H1 (cell line): ENCODE data around the gene TRIM29. TPM values are rescaled to one million over a fixed set of nuclear protein-coding genes. Genes with fewer than 3 reads are reported as not detected.

ENCODE experiments used
- CTCF ChIA-PET: fragments of 300-600 bp; sonication (Branson Sonifier 250); formaldehyde crosslinking; loops from one replicate; lab custom pipeline; 2021; ENCODE audit not compliant: partially characterized antibody; lab: Charles Lee
- POLR2A ChIA-PET: fragments of 300-600 bp; sonication (Branson Sonifier 250); formaldehyde crosslinking; loops from one replicate; lab custom pipeline; 2021; ENCODE audit warnings: inconsistent platforms; ENCODE audit not compliant: partially characterized antibody; lab: Charles Lee
- DNase-seq, 2 experiments: peaks; one replicate each; pipeline versions ENCODE4 v3.0.0 to v3.0.0-alpha.2; 2010 to 2022; ENCODE audit warnings: low spot score in 2 of 2, low read depth in 1 of 2, mixed read lengths in 1 of 2
- FAIRE-seq: peaks from 2 replicates; lab custom pipeline; 2011; peaks lifted over from hg19 to GRCh38; lab: Jason Lieb, UNC
- H2AFZ ChIP-seq: 2 replicates; pipeline ENCODE4 v1.8.1; 2012; ENCODE audit warnings: low read length, inconsistent platforms
- H2AK5ac ChIP-seq: 2 replicates; pipeline ENCODE4 v1.6.1; 2013; ENCODE audit warnings: low read depth, low read length
- H2BK120ac ChIP-seq: replicated peaks from 2 replicates; pipeline ENCODE3; 2013; ENCODE audit warnings: low read depth, low read length, inconsistent platforms
- H2BK12ac ChIP-seq: 2 replicates; pipeline ENCODE4 v1.6.1; 2013; ENCODE audit warnings: low read depth, low read length
- H2BK15ac ChIP-seq: 2 replicates; pipeline ENCODE4 v1.6.1; 2013; ENCODE audit warnings: low read length
- H2BK20ac ChIP-seq: 2 replicates; pipeline ENCODE4 v1.6.1; 2013; ENCODE audit warnings: low read length
- H2BK5ac ChIP-seq: 2 replicates; pipeline ENCODE4 v1.6.1; 2013; ENCODE audit warnings: low read depth, low read length
- H3K14ac ChIP-seq: 2 replicates; pipeline ENCODE4 v1.6.1; 2013; ENCODE audit warnings: inconsistent platforms; ENCODE audit not compliant: insufficient read length
- H3K18ac ChIP-seq: 2 replicates; pipeline ENCODE4 v1.6.1; 2013; ENCODE audit warnings: low read length; ENCODE audit errors: extremely low read depth
- H3K23ac ChIP-seq: 2 replicates; pipeline ENCODE4 v1.6.1; 2013; ENCODE audit warnings: inconsistent platforms; ENCODE audit not compliant: insufficient read length
- H3K23me2 ChIP-seq: 2 replicates; pipeline ENCODE4 v1.6.1; 2013; ENCODE audit warnings: low read depth, low read length
- H3K27ac ChIP-seq: 2 replicates; pipeline ENCODE4 v1.6.1; 2011; ENCODE audit warnings: low read depth, low read length, inconsistent platforms
- H3K27me3 ChIP-seq, 4 experiments: replicated peaks in 1 of 4; 1 replicate in 1 of 4; 2 replicates in 3 of 4; pipeline versions ENCODE4 v1.6.1 to v1.8.1; 2011 to 2013; ENCODE audit warnings: low read length in 3 of 4, mild to moderate bottlenecking in 3 of 4, inconsistent platforms in 2 of 4, mixed read lengths in 2 of 4, moderate library complexity in 1 of 4; ENCODE audit not compliant: control insufficient read depth in 3 of 4, insufficient read depth in 3 of 4; ENCODE audit errors: extremely low read depth in 1 of 4
- H3K36me3 ChIP-seq, 4 experiments: 2 replicates each; pipeline versions ENCODE4 v1.6.1 to v1.8.1; 2011 to 2013; ENCODE audit warnings: mild to moderate bottlenecking in 4 of 4, low read length in 3 of 4, moderate library complexity in 2 of 4, control low read depth in 1 of 4, inconsistent platforms in 1 of 4; ENCODE audit not compliant: insufficient read depth in 4 of 4, control insufficient read depth in 2 of 4
- H3K4ac ChIP-seq: replicated peaks from 2 replicates; pipeline ENCODE3; 2013; ENCODE audit warnings: low read length, low read depth, mixed read lengths, inconsistent platforms; ENCODE audit not compliant: insufficient read length
- H3K4me1 ChIP-seq, 4 experiments: replicated peaks in 1 of 4; 1 replicate in 1 of 4; 2 replicates in 3 of 4; pipeline versions ENCODE4 v1.6.1 to v1.8.1; 2011 to 2013; ENCODE audit warnings: low read length in 3 of 4, inconsistent platforms in 2 of 4, mixed read lengths in 1 of 4; ENCODE audit not compliant: insufficient read depth in 4 of 4, control insufficient read depth in 3 of 4
- H3K4me2 ChIP-seq, 2 experiments: 2 replicates each; pipeline versions ENCODE4 v1.6.1 to v1.8.1; 2011 to 2013; ENCODE audit warnings: low read depth in 2 of 2, low read length in 2 of 2, control low read depth in 1 of 2, inconsistent platforms in 1 of 2, mild to moderate bottlenecking in 1 of 2; ENCODE audit not compliant: insufficient read depth in 1 of 2
- H3K4me3 ChIP-seq, 4 experiments: fragments of 200-600, 300-600 bp in 1 of 4; sonication (generic), shearing (Covaris generic), sonication (Bioruptor Twin) in 1 of 4; 2 replicates each; pipeline versions ENCODE4 v1.5.1 to v1.8.1; 2011 to 2016; ENCODE audit warnings: low read length in 4 of 4, low read depth in 3 of 4, control low read depth in 2 of 4, inconsistent platforms in 2 of 4, mild to moderate bottlenecking in 2 of 4, mixed read lengths in 1 of 4, moderate library complexity in 1 of 4; ENCODE audit not compliant: insufficient read depth in 2 of 4; ENCODE audit errors: extremely low read depth in 1 of 4
- H3K56ac ChIP-seq: replicated peaks from 2 replicates; pipeline ENCODE3; 2013; ENCODE audit warnings: low read depth, mild to moderate bottlenecking, mixed read lengths, low read length, inconsistent platforms; ENCODE audit not compliant: insufficient read length
- H3K79me1 ChIP-seq: 2 replicates; pipeline ENCODE4 v1.6.1; 2013; ENCODE audit warnings: low read depth, low read length, control low read depth
- H3K79me2 ChIP-seq, 2 experiments: 2 replicates each; pipeline versions ENCODE4 v1.6.1 to v1.8.1; 2012 to 2013; ENCODE audit warnings: low read length in 2 of 2, mild to moderate bottlenecking in 2 of 2, inconsistent platforms in 1 of 2; ENCODE audit not compliant: insufficient read depth in 2 of 2, control insufficient read depth in 1 of 2
- H3K9ac ChIP-seq, 4 experiments: replicated peaks in 1 of 4; 1 replicate in 1 of 4; 2 replicates in 3 of 4; pipeline versions ENCODE4 v1.6.1 to v1.8.1; 2011 to 2013; ENCODE audit warnings: low read depth in 3 of 4, low read length in 3 of 4, control low read depth in 2 of 4, mild to moderate bottlenecking in 2 of 4, moderate library complexity in 2 of 4, inconsistent platforms in 1 of 4; ENCODE audit errors: extremely low read depth in 1 of 4
- H3K9me3 ChIP-seq, 2 experiments: 2 replicates each; pipeline versions ENCODE4 v1.6.1 to v1.8.1; 2012 to 2013; ENCODE audit warnings: mild to moderate bottlenecking in 2 of 2, moderate library complexity in 2 of 2, control low read depth in 1 of 2, inconsistent platforms in 1 of 2, low read depth in 1 of 2, low read length in 1 of 2, mixed read lengths in 1 of 2; ENCODE audit not compliant: insufficient read depth in 2 of 2
- H4K20me1 ChIP-seq, 2 experiments: replicated peaks in 1 of 2; 2 replicates each; pipeline versions ENCODE3 to v1.8.1; 2011 to 2013; ENCODE audit warnings: inconsistent platforms in 2 of 2, low read length in 2 of 2, mild to moderate bottlenecking in 1 of 2; ENCODE audit not compliant: insufficient read depth in 2 of 2, control insufficient read depth in 1 of 2
- H4K5ac ChIP-seq: 2 replicates; pipeline ENCODE4 v1.6.1; 2013; ENCODE audit warnings: low read length, low read depth, mixed read lengths, inconsistent platforms; ENCODE audit not compliant: insufficient read length
- H4K8ac ChIP-seq: 2 replicates; pipeline ENCODE4 v1.8.0; 2013; ENCODE audit warnings: mild to moderate bottlenecking, moderate library complexity, low read length, inconsistent platforms; ENCODE audit not compliant: insufficient read depth; ENCODE audit errors: extremely low read depth
- H4K91ac ChIP-seq: replicated peaks from 2 replicates; pipeline ENCODE3; 2013; ENCODE audit warnings: low read length, mixed read lengths, inconsistent platforms; ENCODE audit not compliant: insufficient read length
- EP300 ChIP-seq, 2 experiments: IDR thresholded peaks; 1 replicate in 1 of 2; 2 replicates in 1 of 2; pipeline ENCODE4 v1.6.1; 2011 to 2012; ENCODE audit warnings: low read depth in 2 of 2, low read length in 2 of 2, mild to moderate bottlenecking in 2 of 2, borderline replicate concordance in 1 of 2, inconsistent platforms in 1 of 2, moderate library complexity in 1 of 2
- POLR2A ChIP-seq, 2 experiments: IDR thresholded peaks; 1 replicate in 1 of 2; 2 replicates in 1 of 2; pipeline ENCODE4 v1.6.1; 2011; ENCODE audit warnings: low read depth in 2 of 2, low read length in 2 of 2, mild to moderate bottlenecking in 2 of 2; ENCODE audit errors: control extremely low read depth in 1 of 2
- TAF7 ChIP-seq: optimal IDR thresholded peaks from 2 replicates; pipeline ENCODE3; 2011; ENCODE audit warnings: low read depth, mild to moderate bottlenecking, inconsistent platforms, low read length, moderate library complexity, borderline replicate concordance
- WGBS, 2 experiments: shearing (Covaris generic) in 1 of 2; methylation state at CpG; one replicate each; pipeline versions ENCODE4 v1.1.6 to v1.1.7; 2013 to 2015; ENCODE audit warnings: low lambda C conversion rate in 2 of 2, mixed read lengths in 2 of 2, inconsistent platforms in 1 of 2, low coverage in 1 of 2, missing lambda C conversion rate in 1 of 2; ENCODE audit not compliant: insufficient replicate concordance in 2 of 2, insufficient coverage in 1 of 2, insufficient read length in 1 of 2; ENCODE audit errors: extremely low coverage in 1 of 2, missing lambda C conversion rate in 1 of 2; 5-methylcytosine and 5-hydroxymethylcytosine counted together
- long read RNA-seq, 2 experiments: library from RNA in 1 of 2; library from capped mRNA in 1 of 2; stranded (forward); transcript quantifications; one replicate each; pipeline ENCODE4 v2.0.0, GENCODE V29; 2021; ENCODE audit warnings: inconsistent platforms in 1 of 2
- polyA minus RNA-seq, 3 experiments: library from RNA; depleted of rRNA, polyadenylated mRNA; stranded (reverse); fragments of >200 nt; gene quantifications; 1 replicate in 2 of 3; 2 replicates in 1 of 3; pipeline ENCODE4 v1.2.3, GENCODE V29; 2011
- polyA plus RNA-seq, 7 experiments: library from polyadenylated mRNA; depleted of rRNA in 3 of 7; stranded (reverse) in 5 of 7; unstranded in 2 of 7; fragments of >200 nt in 5 of 7; fragments of 200-250 nt in 2 of 7; gene quantifications; 1 replicate in 5 of 7; 2 replicates in 1 of 7; 4 replicates in 1 of 7; pipeline versions ENCODE4 v1.2.1 to v1.2.3, GENCODE V29; 2011 to 2013; ENCODE audit warnings: missing spikeins in 2 of 7, mixed read lengths in 2 of 7
- total RNA-seq: library from RNA; stranded (reverse); fragmentation: NEBNext Ultra II Directional; extraction: Animal tissue kit (Norgen Biotek cat#: 25700); gene quantifications from 2 replicates; pipeline ENCODE4 v1.2.1, GENCODE V29; 2021
- TF ChIP-seq, protein P1 (sequence below), 3 experiments: IDR thresholded peaks; 1 replicate in 2 of 3; 2 replicates in 1 of 3; pipeline versions ENCODE4 v1.5.1 to v1.6.1; 2011; ENCODE audit warnings: low read length in 3 of 3, mild to moderate bottlenecking in 3 of 3, inconsistent platforms in 2 of 3, low read depth in 1 of 3, moderate library complexity in 1 of 3; ENCODE audit not compliant: insufficient read depth in 1 of 3; ENCODE audit errors: control extremely low read depth in 1 of 3
- TF ChIP-seq, protein P2 (sequence below): IDR thresholded peaks from 2 replicates; pipeline ENCODE4 v1.6.1; 2012; ENCODE audit warnings: inconsistent platforms

Gene TRIM29
- total RNA-seq (0.43 TPM in 1 of 2 replicates, not detected in the other), polyA plus RNA-seq (2011; rRNA removed) (0.17 and 0.35 TPM in 2 replicates), polyA minus RNA-seq (2011; rRNA and poly(A)+ RNA removed) (0.54 and 0.78 TPM in 2 replicates)
- 0.34 TPM for polyA plus RNA-seq (2011; cell fraction: cytosol; rRNA removed)
- 0.10 TPM for polyA plus RNA-seq (2011; cell fraction: nucleus; rRNA removed)
- 0.20 TPM in 1 of 4 replicates, not detected in the others for polyA plus RNA-seq (2012, experiment 1 of 2)
- not detected for polyA plus RNA-seq (2012, experiment 2 of 2)
- 0.08 TPM for polyA plus RNA-seq (2013, experiment 1 of 2)
- polyA plus RNA-seq (2013, experiment 2 of 2) = 0.07 TPM
- polyA minus RNA-seq (2011; cell fraction: cytosol; rRNA and poly(A)+ RNA removed) = not detected
- 1.6 TPM for polyA minus RNA-seq (2011; cell fraction: nucleus; rRNA and poly(A)+ RNA removed)
- long read RNA-seq, experiment 1 = 0 reads
- long read RNA-seq, experiment 2 = 0 reads

- Histone ChIP-seq H3K18ac (no peak within 1 kb of the TSS; the same call in 1 of the 2 replicates), H3K4me1 (peaks cover 0 to 4% (median 1%) of the 10 kb centered on the region in 4 experiments; a peak in 1 of 7 replicates), H2AK5ac (no peak within 1 kb of the TSS), H3K23me2 (peaks cover 4% of the 10 kb centered on the region; the same call in 1 of the 2 replicates), H3K14ac (no peak within 1 kb of the TSS), H3K4ac (no peak within 1 kb of the TSS), H3K9ac (no peak within 1 kb of the TSS), H3K4me2 (no peak within 1 kb of the TSS), H3K79me1 (no peaks in the 10 kb centered on the region), H3K56ac (no peak within 1 kb of the TSS), H3K4me3 (no peak within 1 kb of the TSS), H2BK5ac (no peak within 1 kb of the TSS), H4K91ac (no peak within 1 kb of the TSS), H2BK120ac (no peak within 1 kb of the TSS), H2BK15ac (0 out of 2 replicates have a peak within 1 kb of the TSS, but pooled peaks have one; percentile 5), H4K8ac (no peak within 1 kb of the TSS), H3K9me3 (no peaks in the 10 kb centered on the region), H4K5ac (no peak within 1 kb of the TSS), H2BK12ac (no peak within 1 kb of the TSS), H4K20me1 (peaks cover 0 to 1% of the 10 kb centered on the region in 2 experiments), H3K27ac (no peak within 1 kb of the TSS), H3K27me3 (peaks cover 0 to 2% (median 0%) of the 10 kb centered on the region in 4 experiments; a peak in 2 of 7 replicates), H3K36me3 (no peaks in the 10 kb centered on the region), H3K23ac (no peak within 1 kb of the TSS), H2BK20ac (no peak within 1 kb of the TSS), H2AFZ (no peak within 1 kb of the TSS; the same call in 1 of the 2 replicates), H3K79me2 (no peaks in the 10 kb centered on the region)
- no peak for TF ChIP-seq EP300 (IDR thresholded peaks at IDR 0.05; ENCODE audit: borderline replicate concordance in 1 of 2, low read depth in 2 of 2, low read length in 2 of 2)
- TF ChIP-seq POLR2A (IDR thresholded peaks at IDR 0.05; ENCODE audit: control extremely low read depth in 1 of 2, low read depth in 2 of 2, low read length in 2 of 2) = no peak
- TF ChIP-seq, protein P1, sequence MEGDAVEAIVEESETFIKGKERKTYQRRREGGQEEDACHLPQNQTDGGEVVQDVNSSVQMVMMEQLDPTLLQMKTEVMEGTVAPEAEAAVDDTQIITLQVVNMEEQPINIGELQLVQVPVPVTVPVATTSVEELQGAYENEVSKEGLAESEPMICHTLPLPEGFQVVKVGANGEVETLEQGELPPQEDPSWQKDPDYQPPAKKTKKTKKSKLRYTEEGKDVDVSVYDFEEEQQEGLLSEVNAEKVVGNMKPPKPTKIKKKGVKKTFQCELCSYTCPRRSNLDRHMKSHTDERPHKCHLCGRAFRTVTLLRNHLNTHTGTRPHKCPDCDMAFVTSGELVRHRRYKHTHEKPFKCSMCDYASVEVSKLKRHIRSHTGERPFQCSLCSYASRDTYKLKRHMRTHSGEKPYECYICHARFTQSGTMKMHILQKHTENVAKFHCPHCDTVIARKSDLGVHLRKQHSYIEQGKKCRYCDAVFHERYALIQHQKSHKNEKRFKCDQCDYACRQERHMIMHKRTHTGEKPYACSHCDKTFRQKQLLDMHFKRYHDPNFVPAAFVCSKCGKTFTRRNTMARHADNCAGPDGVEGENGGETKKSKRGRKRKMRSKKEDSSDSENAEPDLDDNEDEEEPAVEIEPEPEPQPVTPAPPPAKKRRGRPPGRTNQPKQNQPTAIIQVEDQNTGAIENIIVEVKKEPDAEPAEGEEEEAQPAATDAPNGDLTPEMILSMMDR (IDR thresholded peaks at IDR 0.05; ENCODE audit: control extremely low read depth in 1 of 3, insufficient read depth in 1 of 3, low read depth in 1 of 3, low read length in 3 of 3) = peak; percentile 3 to 41 (median 22); a peak in 2 of 4 replicates
- TF ChIP-seq TAF7 = no peak
- TF ChIP-seq, protein P2, sequence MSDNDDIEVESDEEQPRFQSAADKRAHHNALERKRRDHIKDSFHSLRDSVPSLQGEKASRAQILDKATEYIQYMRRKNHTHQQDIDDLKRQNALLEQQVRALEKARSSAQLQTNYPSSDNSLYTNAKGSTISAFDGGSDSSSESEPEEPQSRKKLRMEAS = peak; percentile 47; the same call in 1 of the 2 replicates
- CTCF ChIA-PET = interaction anchor here (0.7 to 3.7 kb wide), 9 partner anchors 8 to 473 kb away, joined by 3 to 15 read pairs (median 3); no protein-coding TSS in a partner anchor
- DNase-seq (peak in 1 of 2 experiments; percentile 59), FAIRE-seq (no peak)
- POLR2A ChIA-PET = no interaction called here
- WGBS, 2 experiments = 87% methylated on average over 30 of the region's 41 CpGs; no CpG with 5 or more reads in 1 of the 2 experiments
Measured at GRCh38 chr11:120137611-120138521, at the start of gene TRIM29. Gene TRIM29 (minus strand): TSS chr11:120138113. CDS start chr11:120138031, 82 bp downstream.
